Heart right ventricle (tissue), 16 donors: Measurements from ENCODE around the gene SLC19A1. TPM values are rescaled to one million over a fixed set of nuclear protein-coding genes. Genes with fewer than 3 reads are reported as not detected.

ENCODE experiments used
- ATAC-seq, 8 donors: fragments of 200-7000 bp; cut with Tn5 transposase; one replicate each; pipeline ENCODE4 v1.9.1; 2020; ENCODE audit warnings: mild to moderate bottlenecking in 8 of 8, moderate library complexity in 8 of 8, moderate number of reproducible peaks in 1 of 8
- DNase-seq, 2 donors: peaks; one replicate each; pipeline ENCODE4 v3.0.0-alpha.2; 2020
- H3K27ac ChIP-seq, 10 donors: fragments of 200-600 bp; sonication (generic) in 2 of 10; one replicate each; pipeline versions ENCODE4 v1.5.0 to v1.8.0; 2020 to 2022; ENCODE audit warnings: mild to moderate bottlenecking in 3 of 10
- H3K27me3 ChIP-seq, 7 donors: fragments of 200-600 bp; one replicate each; pipeline ENCODE4 v1.8.0; 2021 to 2022; ENCODE audit warnings: mild to moderate bottlenecking in 2 of 7
- H3K36me3 ChIP-seq, 9 donors: fragments of 200-600 bp; sonication (generic) in 1 of 9; one replicate each; pipeline versions ENCODE4 v1.5.0 to v1.8.0; 2020 to 2022; ENCODE audit warnings: mild to moderate bottlenecking in 2 of 9
- H3K4me1 ChIP-seq, 9 donors: fragments of 200-600 bp; sonication (generic) in 1 of 9; one replicate each; pipeline versions ENCODE4 v1.5.0 to v1.8.0; 2020 to 2022; ENCODE audit warnings: mild to moderate bottlenecking in 4 of 9
- H3K4me3 ChIP-seq, 10 donors: fragments of 200-600 bp; sonication (generic) in 2 of 10; one replicate each; pipeline versions ENCODE4 v1.5.0 to v1.8.0; 2020 to 2022; ENCODE audit warnings: mild to moderate bottlenecking in 7 of 10, moderate library complexity in 2 of 10
- H3K9me3 ChIP-seq, 11 donors: fragments of 200-600 bp in 10 of 11; sonication (generic) in 2 of 11; one replicate each; pipeline versions ENCODE4 v1.5.0 to v1.8.0; 2013 to 2022; ENCODE audit warnings: mild to moderate bottlenecking in 2 of 11, control low read depth in 1 of 11, moderate library complexity in 1 of 11
- WGBS, 2 donors: extraction: QIAGEN DNeasy Blood & Tissue Kit; methylation state at CpG; one replicate each; pipeline ENCODE4 v1.1.7; 2013; ENCODE audit warnings: inconsistent platforms in 1 of 2; 5-methylcytosine and 5-hydroxymethylcytosine counted together
- intact Hi-C, 10 donors: fragments of 100-400 bp; cut with DNase I; formaldehyde crosslinking; loops; one replicate each; pipeline versions ENCODE4 v1.11.1 to v1.14.2; 2022
- polyA plus RNA-seq, 2 donors: library from polyadenylated mRNA; stranded (reverse); fragments of 200-250 nt; gene quantifications; one replicate each; pipeline ENCODE4 v1.2.3, GENCODE V29; 2013
- total RNA-seq, 10 donors: library from RNA; stranded (reverse); fragmentation: NEBNext Ultra II Directional in 3 of 10; extraction: Animal tissue kit (Norgen Biotek cat#: 25700) in 3 of 10; gene quantifications; one replicate each; pipeline versions ENCODE4 v1.2.1 to v1.2.4, GENCODE V29; 2021 to 2023
- TF ChIP-seq, protein P1 (sequence below), 9 donors: fragments of 200-600 bp; sonication (generic) in 2 of 9; IDR thresholded peaks; one replicate each; pipeline versions ENCODE4 v1.5.0 to v1.8.0; 2021 to 2022; ENCODE audit warnings: antibody characterized with exemption in 9 of 9, mild to moderate bottlenecking in 5 of 9, moderate library complexity in 1 of 9
- donor health status: Arrhythmogenic right ventricular cardiomyopathy.
- donor health status: ischemic (EF 13 %, LVEDD 7.1; RV severe dilation, severe dysfunction).
- donor health status: healthy with polysubstance abuse.
- donor health status: DM: no; HTN: yes; CAD: no.
- donor health status: DM: no; HTN: no; CAD: no.
- donor health status: ischemic (EF 25% LVEDD 6.9; RV normal size, moderate dysfunction).
- donor health status: ischemic (EF 25% LVEDD 5.7; RV mildly dilated, moderate dysfunction).
- donor health status: healthy.
- donor health status: DM: yes; HTN: yes; CAD: no.
- donor health status: Ischemic cardiomyopathy.
- donor health status: ischemic (EF 35%, LVEDD 5.7; RV mildly dilated, moderate dysfunction).
- donor health status: nonischemic (EF 11% LVEDD 7.7; RV severe dilation, severe dysfunction).
- donor health status: DM: yes; HTN: yes; CAD: no.
- donor health status: PGD.
- donor health status: ischemic (EF 29% LVEDD 5.4; RV normal size, mild dysfunction).
- donor health status: nonischemic (EF 23%, LVEDD 6.1; RV moderate dilation, normal function).

The SLC19A1 gene
- total and polyA plus RNA-seq, 12 donors, result 1.5 to 8.5 (median 3.8) TPM

DNA sequence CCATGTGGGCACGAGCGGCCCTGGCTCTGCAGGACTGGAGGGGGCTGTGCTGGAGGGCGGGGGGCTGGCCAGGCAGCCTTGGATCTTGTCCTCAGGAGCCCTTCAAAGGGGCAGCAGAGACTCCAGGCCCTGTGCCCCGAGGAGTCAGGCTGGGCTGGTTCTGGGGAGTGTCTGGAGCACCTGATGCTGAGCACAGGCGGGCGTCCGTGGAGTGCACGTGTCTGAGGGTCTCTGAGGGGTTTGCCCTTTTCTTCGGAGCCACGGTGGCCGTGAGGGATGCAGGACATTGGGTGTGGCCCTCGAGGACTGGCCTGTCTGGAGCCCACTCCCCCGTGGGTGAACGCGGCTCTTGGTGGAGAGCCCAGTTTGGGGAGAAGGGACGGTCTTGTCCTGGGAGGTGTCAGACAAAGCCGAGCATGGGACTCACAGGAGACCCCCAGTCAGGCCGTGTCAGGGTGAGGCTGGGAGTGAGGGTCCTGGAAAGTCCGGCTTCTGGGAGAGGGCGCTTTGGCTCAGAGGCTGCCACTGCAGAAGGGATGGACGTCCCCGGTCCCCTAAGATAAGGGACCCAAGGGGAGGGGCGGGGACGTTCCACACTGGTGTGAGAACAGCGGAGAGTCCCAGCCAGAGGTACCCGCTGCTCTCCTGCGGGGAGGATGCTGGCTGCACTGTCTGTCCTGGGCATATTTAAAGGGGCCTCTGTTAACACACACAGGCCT lies 76.5 kb downstream of the SLC19A1 start:
- H3K4me1 ChIP-seq, result peaks cover 5 to 27% (median 17%) of the 10 kb centered on the region in 9 donors
- intact Hi-C loops, result no loop called here
- H3K27me3 ChIP-seq, result no peaks in the 10 kb centered on the region
- WGBS, 2 donors, result 78 to 84% methylated on average over 27 of the region's 27 CpGs
- peaks cover 0 to 23% (median 11%) of the 10 kb centered on the region in 11 donors for H3K9me3 ChIP-seq
- TF ChIP-seq, protein P1, sequence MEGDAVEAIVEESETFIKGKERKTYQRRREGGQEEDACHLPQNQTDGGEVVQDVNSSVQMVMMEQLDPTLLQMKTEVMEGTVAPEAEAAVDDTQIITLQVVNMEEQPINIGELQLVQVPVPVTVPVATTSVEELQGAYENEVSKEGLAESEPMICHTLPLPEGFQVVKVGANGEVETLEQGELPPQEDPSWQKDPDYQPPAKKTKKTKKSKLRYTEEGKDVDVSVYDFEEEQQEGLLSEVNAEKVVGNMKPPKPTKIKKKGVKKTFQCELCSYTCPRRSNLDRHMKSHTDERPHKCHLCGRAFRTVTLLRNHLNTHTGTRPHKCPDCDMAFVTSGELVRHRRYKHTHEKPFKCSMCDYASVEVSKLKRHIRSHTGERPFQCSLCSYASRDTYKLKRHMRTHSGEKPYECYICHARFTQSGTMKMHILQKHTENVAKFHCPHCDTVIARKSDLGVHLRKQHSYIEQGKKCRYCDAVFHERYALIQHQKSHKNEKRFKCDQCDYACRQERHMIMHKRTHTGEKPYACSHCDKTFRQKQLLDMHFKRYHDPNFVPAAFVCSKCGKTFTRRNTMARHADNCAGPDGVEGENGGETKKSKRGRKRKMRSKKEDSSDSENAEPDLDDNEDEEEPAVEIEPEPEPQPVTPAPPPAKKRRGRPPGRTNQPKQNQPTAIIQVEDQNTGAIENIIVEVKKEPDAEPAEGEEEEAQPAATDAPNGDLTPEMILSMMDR (IDR thresholded peaks at IDR 0.05), result no peak
- peaks cover 0 to 25% (median 0%) of the 10 kb centered on the region in 9 donors for H3K36me3 ChIP-seq
- H3K27ac ChIP-seq, result no peak overlapping the region
- DNase-seq (peak in 1 of 2 donors; percentile 10), ATAC-seq (no peak)
- H3K4me3 ChIP-seq, result no peak overlapping the region

DNA sequence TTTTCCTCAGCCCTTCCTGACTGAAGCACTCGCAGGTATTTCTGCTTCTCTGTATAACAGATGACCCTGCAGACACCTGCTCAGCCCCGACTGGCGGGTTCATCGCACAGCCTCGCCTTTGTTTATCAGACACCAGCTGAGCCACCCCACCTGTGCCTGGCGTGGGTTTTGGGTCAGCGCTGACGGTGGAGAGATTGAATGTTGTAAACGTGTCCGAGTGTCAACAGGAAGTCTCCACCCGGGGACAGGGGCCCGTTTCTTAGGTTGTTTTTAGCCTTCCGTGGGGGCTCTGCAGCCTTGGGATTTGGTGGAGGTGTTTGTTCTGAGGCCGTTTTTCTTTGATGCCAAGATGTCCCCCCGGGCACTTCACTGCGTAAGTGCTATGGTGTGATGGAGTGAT lies 77.1 kb downstream of the SLC19A1 start:
- no peak for ATAC-seq
- H3K27me3 ChIP-seq, result no peaks in the 10 kb centered on the region
- H3K27ac ChIP-seq, result no peak overlapping the region
- peaks cover 0 to 20% (median 10%) of the 10 kb centered on the region in 9 donors for H3K4me1 ChIP-seq
- no peak for DNase-seq
- TF ChIP-seq, protein P1 (IDR thresholded peaks at IDR 0.05), result no peak
- intact Hi-C loops, result no loop called here
- no peak overlapping the region for H3K4me3 ChIP-seq
- H3K9me3 ChIP-seq, result peaks cover 0 to 24% (median 11%) of the 10 kb centered on the region in 11 donors
- H3K36me3 ChIP-seq, result peaks cover 0 to 25% (median 0%) of the 10 kb centered on the region in 9 donors
- 72% methylated on average over 16 of the region's 16 CpGs for WGBS, 2 donors

DNA sequence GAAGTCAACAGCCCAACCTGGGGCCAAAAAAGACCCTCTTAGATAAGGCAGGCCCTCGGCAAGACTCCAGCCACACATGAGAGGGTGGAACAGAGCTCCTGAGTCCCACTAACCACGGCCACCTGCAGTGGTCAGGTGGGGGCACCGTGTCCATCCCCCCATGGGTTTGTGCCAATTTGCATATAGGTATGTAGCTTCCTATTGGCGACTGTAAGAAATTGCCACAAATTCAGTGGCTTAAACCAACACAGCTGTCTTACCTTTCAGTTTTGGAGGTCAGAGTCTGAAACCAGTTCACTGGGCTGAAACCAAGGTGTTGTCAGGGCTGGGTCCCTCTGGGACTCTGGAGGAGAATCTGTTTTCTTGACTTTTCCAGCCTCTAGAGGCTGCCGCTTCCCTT lies 77.9 kb downstream of the SLC19A1 start:
- no peak overlapping the region for H3K4me3 ChIP-seq
- WGBS, 2 donors, result 95 to 99% methylated on average over 5 of the region's 5 CpGs

DNA sequence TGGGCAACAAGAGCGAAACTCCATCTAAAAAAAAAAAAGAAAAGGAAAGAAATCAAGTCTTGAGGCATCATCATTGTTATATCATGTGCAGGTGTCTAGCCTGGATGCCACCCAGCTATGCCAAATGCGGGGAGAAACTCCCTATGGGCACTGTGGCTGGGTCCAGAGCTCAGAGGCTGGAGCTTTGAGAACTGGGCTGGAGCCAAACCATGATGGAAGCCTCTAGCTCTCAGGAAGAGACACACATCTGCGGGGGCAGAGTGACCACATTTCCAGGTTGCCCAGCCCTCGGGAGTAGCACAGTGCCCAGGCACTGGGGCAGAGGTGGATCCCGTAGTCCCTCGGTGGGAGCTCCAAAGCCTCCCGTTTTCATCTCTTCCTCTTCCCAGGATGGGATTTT lies 78.4 kb downstream of the SLC19A1 start:
- Histone ChIP-seq H3K4me1 (peaks cover 0 to 10% (median 0%) of the 10 kb centered on the region in 9 donors), H3K27ac (no peak overlapping the region), H3K27me3 (no peaks in the 10 kb centered on the region), H3K36me3 (peaks cover 0 to 17% (median 0%) of the 10 kb centered on the region in 9 donors), H3K4me3 (no peak overlapping the region), H3K9me3 (peaks cover 0 to 24% (median 11%) of the 10 kb centered on the region in 11 donors)
- WGBS, 2 donors, result 96 to 99% methylated on average over 7 of the region's 7 CpGs
- TF ChIP-seq, protein P1 (IDR thresholded peaks at IDR 0.05), result no peak
- no peak for DNase-seq
- intact Hi-C loops, result no loop called here
- no peak for ATAC-seq

More for the DNA sequence above, 77.9 kb downstream of the SLC19A1 start:
- peaks cover 0 to 12% (median 2%) of the 10 kb centered on the region in 9 donors for H3K4me1 ChIP-seq
- H3K27ac ChIP-seq, result no peak overlapping the region
- peaks cover 0 to 24% (median 11%) of the 10 kb centered on the region in 11 donors for H3K9me3 ChIP-seq
- H3K27me3 ChIP-seq, result no peaks in the 10 kb centered on the region
- DNase-seq (no peak), ATAC-seq (no peak)
- H3K36me3 ChIP-seq, result peaks cover 0 to 21% (median 0%) of the 10 kb centered on the region in 9 donors
- intact Hi-C loops, result no loop called here
- TF ChIP-seq, protein P1 (IDR thresholded peaks at IDR 0.05), result no peak
